GM12878 (cell line): ENCODE measurements around the gene TRIM47. TPM values are rescaled to one million over a fixed set of nuclear protein-coding genes. Genes with fewer than 3 reads are reported as not detected.
A peak's percentile ranks its signal among the peaks of the same experiment; 100 is the strongest.

Source experiments
- ATF3 ChIP-seq: IDR thresholded peaks from 2 replicates; pipeline ENCODE4 v1.6.1; 2011; ENCODE audit warnings: low read depth, mild to moderate bottlenecking, low read length, moderate library complexity, borderline replicate concordance; ENCODE audit errors: extremely low read depth
- CTCF ChIP-seq, 3 experiments: IDR thresholded peaks in 2 of 3; conservative IDR thresholded peaks in 1 of 3; 2 replicates each; pipeline ENCODE4 v1.5.1; 2011; ENCODE audit warnings: low read depth in 3 of 3, low read length in 3 of 3, mild to moderate bottlenecking in 3 of 3, control low read depth in 2 of 3, moderate library complexity in 2 of 3, inconsistent platforms in 1 of 3, mixed read lengths in 1 of 3; ENCODE audit not compliant: control insufficient read depth in 2 of 3, insufficient read depth in 1 of 3; ENCODE audit errors: extremely low read depth in 1 of 3
- ESRRA ChIP-seq: IDR thresholded peaks from 2 replicates; pipeline ENCODE4 v1.6.1; 2012; ENCODE audit warnings: mild to moderate bottlenecking, low read length, improper control_type of control experiment
- MYB ChIP-seq: fragments of 150-350 bp; IDR thresholded peaks from 2 replicates; pipeline ENCODE4 v1.6.1; 2014; ENCODE audit warnings: mild to moderate bottlenecking, low read depth, low read length, borderline replicate concordance
- NR2F1 ChIP-seq: fragments of 450-650 bp; conservative IDR thresholded peaks from 2 replicates; pipeline ENCODE4 v1.6.1; 2017; ENCODE audit warnings: mild to moderate bottlenecking
- POLR2AphosphoS2 ChIP-seq: IDR thresholded peaks from 2 replicates; pipeline ENCODE4 v1.6.1; 2011; ENCODE audit warnings: low read depth, mild to moderate bottlenecking, low read length, improper control_type of control experiment, moderate library complexity
- SREBF1 ChIP-seq: IDR thresholded peaks from 2 replicates; pipeline ENCODE4 v1.6.1; 2012; ENCODE audit warnings: mild to moderate bottlenecking, low read length
- USF2 ChIP-seq: IDR thresholded peaks from 2 replicates; pipeline ENCODE4 v1.6.1; 2011; ENCODE audit warnings: low read depth, low read length, improper control_type of control experiment, borderline replicate concordance
- ZNF592 ChIP-seq: fragments of 450-650 bp; IDR thresholded peaks from 2 replicates; pipeline ENCODE4 v1.6.1; 2017; ENCODE audit warnings: mild to moderate bottlenecking, moderate library complexity
- polyA plus RNA-seq, 11 experiments: library from polyadenylated mRNA; depleted of rRNA in 4 of 11; unstranded in 6 of 11; stranded (reverse) in 5 of 11; fragments of >200 nt; fragmentation: Nextera tagmentation in 4 of 11; fragmentation: Illumina TruSeq in 1 of 11; extraction: Ambion mirVana in 4 of 11; extraction: Trizol in 1 of 11; gene quantifications; 1 replicate in 1 of 11; 2 replicates in 10 of 11; pipeline versions ENCODE4 v1.2.1 to v1.2.3, GENCODE V29; 2011 to 2016; ENCODE audit warnings: inconsistent platforms in 2 of 11, missing spikeins in 2 of 11, low read depth in 1 of 11
- total RNA-seq, 4 experiments: library from RNA; depleted of rRNA in 3 of 4; stranded (reverse); fragments of >200 nt in 3 of 4; fragmentation: Illumina TruSeq in 1 of 4; extraction: Trizol in 1 of 4; gene quantifications; 2 replicates each; pipeline versions ENCODE4 v1.2.1 to v1.2.3, GENCODE V29; 2013 to 2021
- TF ChIP-seq, protein P1 (sequence below): IDR thresholded peaks from 2 replicates; pipeline ENCODE4 v1.6.1; 2012; ENCODE audit warnings: mild to moderate bottlenecking, low read depth, low read length
- TF ChIP-seq, protein P2 (sequence below): fragments of 450-650 bp; IDR thresholded peaks from 2 replicates; pipeline ENCODE4 v1.6.1; 2017; ENCODE audit warnings: mild to moderate bottlenecking

TRIM47 gene
- total and polyA plus RNA-seq, 10 of the 15 experiments (the other 5 are each of a cell fraction or from before 2014, with no cell fraction given) = 0.35 to 9.7 (median 5.3) TPM

DNA sequence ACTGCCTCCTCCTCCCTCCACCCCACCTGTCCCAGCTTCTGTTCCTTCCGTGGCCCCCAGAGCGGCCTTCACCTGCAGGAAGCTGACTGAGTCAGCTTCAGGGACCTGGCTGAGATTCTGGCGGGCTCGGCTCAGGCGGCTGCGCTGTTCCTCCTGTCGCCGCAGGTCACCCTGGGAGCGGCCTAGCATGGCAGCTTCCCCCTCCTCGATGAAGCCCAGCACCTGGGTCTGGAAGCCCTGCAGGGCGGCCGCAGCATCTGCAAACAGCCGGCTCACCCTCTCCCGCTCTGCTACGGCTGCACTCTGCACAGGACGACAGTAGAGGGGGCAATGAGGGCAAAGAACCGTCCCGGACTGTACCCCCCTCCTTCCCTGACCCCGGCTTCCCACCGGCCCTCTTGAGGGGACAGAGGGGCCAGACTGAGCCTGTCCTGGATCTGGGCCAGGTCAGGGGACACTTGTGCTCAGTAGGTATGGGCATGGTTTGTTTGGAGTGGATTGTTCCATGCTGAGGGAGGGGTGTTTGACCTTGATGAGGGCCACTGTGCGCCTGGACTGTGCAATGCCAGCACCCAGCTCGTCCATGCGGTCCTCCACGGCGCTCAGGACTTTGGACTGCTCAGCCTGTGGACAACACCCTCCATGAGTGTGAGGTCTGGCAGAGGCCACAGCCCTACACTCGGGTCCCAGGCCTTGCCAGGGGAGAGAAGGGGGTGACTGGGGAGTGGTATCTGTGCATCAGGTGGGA lies 2.0 kb downstream of the TRIM47 start (continued):
- TF ChIP-seq ZNF592 = no peak
- TF ChIP-seq ESRRA = no peak
- TF ChIP-seq, protein P1, sequence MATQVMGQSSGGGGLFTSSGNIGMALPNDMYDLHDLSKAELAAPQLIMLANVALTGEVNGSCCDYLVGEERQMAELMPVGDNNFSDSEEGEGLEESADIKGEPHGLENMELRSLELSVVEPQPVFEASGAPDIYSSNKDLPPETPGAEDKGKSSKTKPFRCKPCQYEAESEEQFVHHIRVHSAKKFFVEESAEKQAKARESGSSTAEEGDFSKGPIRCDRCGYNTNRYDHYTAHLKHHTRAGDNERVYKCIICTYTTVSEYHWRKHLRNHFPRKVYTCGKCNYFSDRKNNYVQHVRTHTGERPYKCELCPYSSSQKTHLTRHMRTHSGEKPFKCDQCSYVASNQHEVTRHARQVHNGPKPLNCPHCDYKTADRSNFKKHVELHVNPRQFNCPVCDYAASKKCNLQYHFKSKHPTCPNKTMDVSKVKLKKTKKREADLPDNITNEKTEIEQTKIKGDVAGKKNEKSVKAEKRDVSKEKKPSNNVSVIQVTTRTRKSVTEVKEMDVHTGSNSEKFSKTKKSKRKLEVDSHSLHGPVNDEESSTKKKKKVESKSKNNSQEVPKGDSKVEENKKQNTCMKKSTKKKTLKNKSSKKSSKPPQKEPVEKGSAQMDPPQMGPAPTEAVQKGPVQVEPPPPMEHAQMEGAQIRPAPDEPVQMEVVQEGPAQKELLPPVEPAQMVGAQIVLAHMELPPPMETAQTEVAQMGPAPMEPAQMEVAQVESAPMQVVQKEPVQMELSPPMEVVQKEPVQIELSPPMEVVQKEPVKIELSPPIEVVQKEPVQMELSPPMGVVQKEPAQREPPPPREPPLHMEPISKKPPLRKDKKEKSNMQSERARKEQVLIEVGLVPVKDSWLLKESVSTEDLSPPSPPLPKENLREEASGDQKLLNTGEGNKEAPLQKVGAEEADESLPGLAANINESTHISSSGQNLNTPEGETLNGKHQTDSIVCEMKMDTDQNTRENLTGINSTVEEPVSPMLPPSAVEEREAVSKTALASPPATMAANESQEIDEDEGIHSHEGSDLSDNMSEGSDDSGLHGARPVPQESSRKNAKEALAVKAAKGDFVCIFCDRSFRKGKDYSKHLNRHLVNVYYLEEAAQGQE = no peak
- no peak for TF ChIP-seq SREBF1
- TF ChIP-seq MYB = no peak
- 0 out of 2 replicates have a peak, but pooled peaks have one; percentile 23 for TF ChIP-seq NR2F1
- TF ChIP-seq ATF3 = no peak
- TF ChIP-seq POLR2AphosphoS2 = no peak
- TF ChIP-seq, protein P2, sequence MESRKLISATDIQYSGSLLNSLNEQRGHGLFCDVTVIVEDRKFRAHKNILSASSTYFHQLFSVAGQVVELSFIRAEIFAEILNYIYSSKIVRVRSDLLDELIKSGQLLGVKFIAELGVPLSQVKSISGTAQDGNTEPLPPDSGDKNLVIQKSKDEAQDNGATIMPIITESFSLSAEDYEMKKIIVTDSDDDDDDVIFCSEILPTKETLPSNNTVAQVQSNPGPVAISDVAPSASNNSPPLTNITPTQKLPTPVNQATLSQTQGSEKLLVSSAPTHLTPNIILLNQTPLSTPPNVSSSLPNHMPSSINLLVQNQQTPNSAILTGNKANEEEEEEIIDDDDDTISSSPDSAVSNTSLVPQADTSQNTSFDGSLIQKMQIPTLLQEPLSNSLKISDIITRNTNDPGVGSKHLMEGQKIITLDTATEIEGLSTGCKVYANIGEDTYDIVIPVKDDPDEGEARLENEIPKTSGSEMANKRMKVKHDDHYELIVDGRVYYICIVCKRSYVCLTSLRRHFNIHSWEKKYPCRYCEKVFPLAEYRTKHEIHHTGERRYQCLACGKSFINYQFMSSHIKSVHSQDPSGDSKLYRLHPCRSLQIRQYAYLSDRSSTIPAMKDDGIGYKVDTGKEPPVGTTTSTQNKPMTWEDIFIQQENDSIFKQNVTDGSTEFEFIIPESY = no peak
- TF ChIP-seq USF2 = no peak
- peak; percentile 37 to 40 (median 38); a peak in 3 of 6 replicates for TF ChIP-seq CTCF (IDR thresholded peaks at IDR 0.05 in 2 of 3, conservative IDR thresholded peaks at IDR 0.05 in 1 of 3; ENCODE audit: control insufficient read depth in 2 of 3, extremely low read depth in 1 of 3, insufficient read depth in 1 of 3, low read depth in 3 of 3, low read length in 3 of 3)
